HepG2 (cell line): ENCODE data around the gene SLCO4A1. TPM values are rescaled to one million over a fixed set of nuclear protein-coding genes. Genes with fewer than 3 reads are reported as not detected.

ENCODE experiments used
- CAMTA2 ChIP-seq: sonication (generic); formaldehyde crosslinking; IDR thresholded peaks from 2 replicates; pipeline ENCODE4 v1.4.0; 2020; ENCODE audit warnings: mild to moderate bottlenecking, missing genetic modification reagents, borderline replicate concordance
- CREB3 ChIP-seq: sonication (generic); formaldehyde crosslinking; IDR thresholded peaks from 2 replicates; pipeline ENCODE4 v1.5.0; 2020; ENCODE audit warnings: missing genetic modification reagents
- ZBTB7B ChIP-seq: sonication (generic); formaldehyde crosslinking; IDR thresholded peaks from 2 replicates; pipeline ENCODE4 v1.4.0; 2020; ENCODE audit warnings: missing genetic modification reagents
- ZNF274 ChIP-seq: sonication (generic); formaldehyde crosslinking; IDR thresholded peaks from 2 replicates; pipeline ENCODE4 v1.5.1; 2020; ENCODE audit warnings: mild to moderate bottlenecking, missing genetic modification reagents
- ZNF296 ChIP-seq: sonication (generic); formaldehyde crosslinking; conservative IDR thresholded peaks from 2 replicates; pipeline ENCODE4 v1.5.0; 2020; ENCODE audit warnings: mild to moderate bottlenecking, missing genetic modification reagents
- ZNF737 ChIP-seq: sonication (generic); formaldehyde crosslinking; IDR thresholded peaks from 2 replicates; pipeline ENCODE4 v1.5.0; 2020; ENCODE audit warnings: missing genetic modification reagents, mild to moderate bottlenecking, borderline replicate concordance
- ZNF841 ChIP-seq: sonication (generic); formaldehyde crosslinking; IDR thresholded peaks from 2 replicates; pipeline ENCODE4 v1.8.1; 2023; ENCODE audit warnings: missing genetic modification reagents, borderline replicate concordance
- polyA plus RNA-seq, 8 experiments: library from polyadenylated mRNA; depleted of rRNA in 3 of 8; stranded (reverse) in 7 of 8; unstranded in 1 of 8; fragments of >200 nt; fragmentation: Illumina TruSeq in 4 of 8; extraction: Trizol in 4 of 8; gene quantifications; 2 replicates each; pipeline versions ENCODE4 v1.2.1 to v1.2.3, GENCODE V29; 2011 to 2016; ENCODE audit warnings: low read depth in 4 of 8, missing spikeins in 1 of 8, mixed read lengths in 1 of 8; ENCODE audit not compliant: insufficient read depth in 1 of 8
- total RNA-seq, 5 experiments: library from RNA; depleted of rRNA; stranded (reverse); fragments of >200 nt; fragmentation: Illumina TruSeq; extraction: Trizol; gene quantifications; 2 replicates each; pipeline ENCODE4 v1.2.3, GENCODE V29; 2016; ENCODE audit warnings: low read depth in 1 of 5
- TF ChIP-seq, protein P1 (sequence below), 2 experiments: sonication (generic) in 1 of 2; formaldehyde crosslinking in 1 of 2; IDR thresholded peaks; 2 replicates each; pipeline versions ENCODE4 v1.6.1 to v1.9.0; 2014 to 2022; ENCODE audit warnings: antibody characterized with exemption in 1 of 2, borderline replicate concordance in 1 of 2, inconsistent platforms in 1 of 2, low read depth in 1 of 2, missing genetic modification reagents in 1 of 2
- TF ChIP-seq, protein P2 (sequence below): sonication (generic); formaldehyde crosslinking; IDR thresholded peaks from 2 replicates; pipeline ENCODE4; 2020; ENCODE audit warnings: missing genetic modification reagents, mild to moderate bottlenecking, borderline replicate concordance

Gene SLCO4A1
- total and polyA plus RNA-seq, 2 of the 13 experiments (the other 11 are each of a cell fraction or from before 2014, with no cell fraction given): 55.5 to 112 TPM

- TF ChIP-seq ZNF296 (CRISPR knock-in tag) (peak; percentile 82; the same call in 1 of the 2 replicates), CAMTA2 (CRISPR knock-in tag) (no peak), ZNF841 (CRISPR knock-in tag) (no peak), ZNF737 (CRISPR knock-in tag) (0 out of 2 replicates have a peak, but pooled peaks have one; percentile 47), CREB3 (CRISPR knock-in tag) (peak; percentile 66; the same call in 1 of the 2 replicates), ZBTB7B (CRISPR knock-in tag) (no peak; the same call in 1 of the 2 replicates), ZNF274 (CRISPR knock-in tag) (peak; percentile 82; the same call in 1 of the 2 replicates)
- TF ChIP-seq, protein P1, sequence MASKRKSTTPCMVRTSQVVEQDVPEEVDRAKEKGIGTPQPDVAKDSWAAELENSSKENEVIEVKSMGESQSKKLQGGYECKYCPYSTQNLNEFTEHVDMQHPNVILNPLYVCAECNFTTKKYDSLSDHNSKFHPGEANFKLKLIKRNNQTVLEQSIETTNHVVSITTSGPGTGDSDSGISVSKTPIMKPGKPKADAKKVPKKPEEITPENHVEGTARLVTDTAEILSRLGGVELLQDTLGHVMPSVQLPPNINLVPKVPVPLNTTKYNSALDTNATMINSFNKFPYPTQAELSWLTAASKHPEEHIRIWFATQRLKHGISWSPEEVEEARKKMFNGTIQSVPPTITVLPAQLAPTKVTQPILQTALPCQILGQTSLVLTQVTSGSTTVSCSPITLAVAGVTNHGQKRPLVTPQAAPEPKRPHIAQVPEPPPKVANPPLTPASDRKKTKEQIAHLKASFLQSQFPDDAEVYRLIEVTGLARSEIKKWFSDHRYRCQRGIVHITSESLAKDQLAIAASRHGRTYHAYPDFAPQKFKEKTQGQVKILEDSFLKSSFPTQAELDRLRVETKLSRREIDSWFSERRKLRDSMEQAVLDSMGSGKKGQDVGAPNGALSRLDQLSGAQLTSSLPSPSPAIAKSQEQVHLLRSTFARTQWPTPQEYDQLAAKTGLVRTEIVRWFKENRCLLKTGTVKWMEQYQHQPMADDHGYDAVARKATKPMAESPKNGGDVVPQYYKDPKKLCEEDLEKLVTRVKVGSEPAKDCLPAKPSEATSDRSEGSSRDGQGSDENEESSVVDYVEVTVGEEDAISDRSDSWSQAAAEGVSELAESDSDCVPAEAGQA (IDR thresholded peaks at IDR 0.05; ENCODE audit: low read depth): no peak
- TF ChIP-seq, protein P1 (CRISPR knock-in tag; IDR thresholded peaks at IDR 0.05; ENCODE audit: borderline replicate concordance): 0 out of 2 replicates have a peak, but pooled peaks have one; percentile 58
- TF ChIP-seq, protein P2, sequence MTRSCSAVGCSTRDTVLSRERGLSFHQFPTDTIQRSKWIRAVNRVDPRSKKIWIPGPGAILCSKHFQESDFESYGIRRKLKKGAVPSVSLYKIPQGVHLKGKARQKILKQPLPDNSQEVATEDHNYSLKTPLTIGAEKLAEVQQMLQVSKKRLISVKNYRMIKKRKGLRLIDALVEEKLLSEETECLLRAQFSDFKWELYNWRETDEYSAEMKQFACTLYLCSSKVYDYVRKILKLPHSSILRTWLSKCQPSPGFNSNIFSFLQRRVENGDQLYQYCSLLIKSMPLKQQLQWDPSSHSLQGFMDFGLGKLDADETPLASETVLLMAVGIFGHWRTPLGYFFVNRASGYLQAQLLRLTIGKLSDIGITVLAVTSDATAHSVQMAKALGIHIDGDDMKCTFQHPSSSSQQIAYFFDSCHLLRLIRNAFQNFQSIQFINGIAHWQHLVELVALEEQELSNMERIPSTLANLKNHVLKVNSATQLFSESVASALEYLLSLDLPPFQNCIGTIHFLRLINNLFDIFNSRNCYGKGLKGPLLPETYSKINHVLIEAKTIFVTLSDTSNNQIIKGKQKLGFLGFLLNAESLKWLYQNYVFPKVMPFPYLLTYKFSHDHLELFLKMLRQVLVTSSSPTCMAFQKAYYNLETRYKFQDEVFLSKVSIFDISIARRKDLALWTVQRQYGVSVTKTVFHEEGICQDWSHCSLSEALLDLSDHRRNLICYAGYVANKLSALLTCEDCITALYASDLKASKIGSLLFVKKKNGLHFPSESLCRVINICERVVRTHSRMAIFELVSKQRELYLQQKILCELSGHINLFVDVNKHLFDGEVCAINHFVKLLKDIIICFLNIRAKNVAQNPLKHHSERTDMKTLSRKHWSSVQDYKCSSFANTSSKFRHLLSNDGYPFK (CRISPR knock-in tag): peak; percentile 57; the same call in 1 of the 2 replicates
Observed at GRCh38 chr20:62642666-62643520, 590 bp downstream of the SLCO4A1 start (continued).
